SH-SY5Y (cell line): ENCODE results near the gene MRPS15.

Experiments
- GATA2 ChIP-seq: IDR thresholded peaks from 2 replicates; pipeline ENCODE4 v1.6.1; 2011; ENCODE audit warnings: mild to moderate bottlenecking, low read depth, low read length
- GATA3 ChIP-seq: IDR thresholded peaks from 2 replicates; pipeline ENCODE4 v1.6.1; 2011; ENCODE audit warnings: low read depth, mild to moderate bottlenecking, low read length, moderate library complexity

The MRPS15 gene

DNA sequence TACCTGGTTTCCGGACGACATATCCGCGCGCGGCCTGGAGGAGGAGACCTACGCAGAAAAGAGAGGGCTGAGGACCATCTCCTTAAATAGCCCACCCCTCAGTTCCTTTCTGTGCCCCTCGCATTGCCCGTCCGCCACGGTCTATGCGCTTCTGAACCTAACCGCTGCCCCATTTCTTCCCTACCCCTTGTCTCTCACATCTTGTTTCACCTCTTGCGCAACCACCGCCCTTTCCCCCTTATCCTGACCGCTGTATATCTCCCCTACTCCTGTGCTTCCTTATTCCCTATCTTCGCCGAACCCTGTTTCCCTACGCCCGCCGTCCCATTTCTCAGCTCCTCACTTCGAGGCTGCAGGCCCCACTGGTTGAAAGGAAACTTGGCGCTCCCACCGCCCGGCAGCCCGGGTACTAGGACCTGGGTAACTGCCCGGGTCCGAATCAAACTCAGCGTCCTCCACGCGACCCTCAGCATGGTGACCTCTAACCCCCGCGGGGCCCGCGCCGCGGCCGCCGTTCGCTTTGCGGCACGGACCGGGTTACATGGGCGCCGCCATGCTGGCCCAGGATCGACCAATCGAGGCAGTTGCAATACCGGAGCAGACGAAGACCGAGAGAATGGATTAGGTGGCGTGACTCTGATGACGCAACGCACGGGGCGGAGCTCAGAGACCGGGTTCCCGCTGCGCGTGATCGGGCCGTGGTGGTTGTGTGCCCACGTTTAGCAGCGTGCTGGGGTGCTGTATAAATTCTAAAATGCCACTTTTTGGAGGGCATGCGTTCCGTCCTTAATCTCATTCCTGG lies at the start of gene MRPS15:
MRPS15 (minus strand) TSS at position 582 of the 802 bp plus-strand sequence; CDS start at position 473, 109 bp downstream.
- TF ChIP-seq GATA3 (no peak), GATA2 (no peak)

DNA sequence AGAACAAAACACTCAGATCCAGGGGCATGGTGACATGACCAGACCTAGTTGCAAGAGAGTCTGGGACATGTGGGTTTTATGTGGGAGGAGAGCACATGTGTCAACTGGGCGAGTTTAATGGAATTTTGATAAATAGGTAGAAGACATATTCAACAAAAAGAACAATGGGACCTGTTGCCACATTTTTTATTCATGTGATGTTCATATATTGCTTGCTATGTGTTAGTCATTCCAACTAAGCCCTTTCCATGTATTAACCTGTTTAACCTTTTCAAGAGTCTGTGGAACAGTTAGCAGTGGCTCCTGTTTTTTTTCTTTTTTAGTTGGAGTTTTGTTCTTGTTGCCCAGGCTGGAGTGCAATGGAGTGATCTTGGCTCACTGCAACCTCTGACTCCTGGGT lies 48.7 kb upstream of the MRPS15 start:
- TF ChIP-seq GATA3, result no peak
- TF ChIP-seq GATA2, result no peak

GRCh38 chr1:36511804-36512798 lies 47.9 kb upstream of the MRPS15 start:
- no peak for TF ChIP-seq GATA2
- no peak for TF ChIP-seq GATA3

DNA sequence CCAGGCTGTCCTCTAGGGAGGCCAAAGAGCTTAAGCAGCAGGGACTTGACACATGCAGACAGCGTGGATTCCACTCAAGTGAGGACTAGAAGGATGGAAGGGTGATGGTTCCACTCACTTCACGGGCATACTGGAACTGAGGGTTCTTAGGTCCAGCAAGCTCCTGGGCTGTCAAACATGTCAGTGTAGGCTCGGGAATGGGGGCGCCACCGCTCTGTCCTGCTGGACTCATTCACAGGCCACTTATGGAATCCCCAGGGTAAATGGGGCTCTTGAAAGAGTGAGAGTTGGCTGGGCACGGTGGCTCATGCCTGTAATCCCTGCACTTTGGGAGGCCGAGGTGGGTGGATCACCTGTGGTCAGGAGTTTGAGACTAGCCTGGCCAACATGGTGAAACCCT lies 46.2 kb upstream of the MRPS15 start:
- TF ChIP-seq GATA3 (no peak), GATA2 (no peak)

GRCh38 chr1:36508257-36508656 lies 44.1 kb upstream of the MRPS15 start:
- no peak for TF ChIP-seq GATA2
- TF ChIP-seq GATA3, result no peak

GRCh38 chr1:36506276-36506920 lies 42.2 kb upstream of the MRPS15 start:
- no peak for TF ChIP-seq GATA3
- peak; percentile 18; the same call in 1 of the 2 replicates for TF ChIP-seq GATA2

- TF ChIP-seq GATA2, result no peak
- no peak for TF ChIP-seq GATA3
These were observed 39.5 kb upstream of the MRPS15 start for GRCh38 chr1:36503733-36504132.

- TF ChIP-seq GATA3 (no peak), GATA2 (no peak)
These were observed 39.0 kb upstream of the MRPS15 start for GRCh38 chr1:36503159-36503558.

DNA sequence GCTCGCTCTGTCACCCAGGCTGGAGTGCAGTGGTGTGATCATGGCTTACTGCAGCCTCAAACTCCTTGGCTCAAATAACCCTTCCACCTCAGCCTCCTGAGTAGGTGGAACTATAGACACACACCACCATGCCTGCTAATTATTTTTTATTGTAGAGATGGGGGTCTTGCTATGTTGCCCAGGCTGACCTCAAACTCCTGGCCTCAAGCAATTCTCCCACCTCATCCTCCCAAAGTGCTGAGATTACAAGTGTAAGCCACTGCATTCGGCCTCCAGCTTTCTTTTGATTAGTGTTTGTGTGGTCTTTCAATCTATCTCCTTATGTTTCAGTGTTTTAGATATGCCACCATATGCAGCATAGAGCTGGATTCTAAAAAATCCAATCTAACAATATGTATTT lies 38.4 kb upstream of the MRPS15 start:
- TF ChIP-seq GATA3 (no peak), GATA2 (no peak)

GRCh38 chr1:36497207-36497606 lies 33.0 kb upstream of the MRPS15 start:
- no peak for TF ChIP-seq GATA3
- TF ChIP-seq GATA2, result no peak

DNA sequence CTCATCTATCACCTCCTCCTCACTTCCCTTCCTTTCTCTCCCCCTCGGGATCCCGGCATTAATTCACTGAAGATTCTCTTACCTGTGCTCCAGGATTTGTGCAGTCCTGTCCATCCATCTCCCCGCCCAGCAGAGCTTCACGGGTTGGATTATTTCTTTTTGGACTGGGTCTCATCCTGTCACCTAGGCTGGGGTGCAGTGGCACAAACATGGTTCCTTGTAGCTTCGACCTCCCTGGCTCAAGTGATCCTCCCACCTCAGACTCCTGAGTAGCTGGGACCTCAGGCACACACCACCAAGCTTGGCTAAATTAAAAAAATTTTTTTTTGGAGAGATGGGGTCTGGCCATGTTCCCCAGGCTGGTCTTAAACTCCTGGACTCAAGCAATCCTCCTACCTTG lies 30.8 kb upstream of the MRPS15 start:
- TF ChIP-seq GATA2 (no peak), GATA3 (no peak)

DNA sequence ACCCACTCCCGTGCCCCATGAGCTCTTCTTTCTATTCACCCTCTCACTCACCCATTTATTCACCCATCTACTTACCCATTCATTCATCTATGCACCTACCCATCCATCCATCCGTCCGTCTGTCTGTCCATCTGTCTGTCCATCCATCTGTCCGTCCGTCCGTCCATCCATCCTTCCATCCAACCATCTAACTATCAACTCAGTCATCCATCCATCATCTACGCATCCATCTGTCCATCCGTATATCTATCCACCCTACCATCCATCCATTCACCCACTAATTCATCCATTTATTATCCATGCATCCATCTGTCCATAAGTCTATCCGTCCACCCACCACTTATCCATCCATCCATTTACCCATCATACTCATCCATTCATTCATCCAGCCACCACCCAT lies 29.3 kb upstream of the MRPS15 start:
- TF ChIP-seq GATA2 (no peak), GATA3 (no peak)

DNA sequence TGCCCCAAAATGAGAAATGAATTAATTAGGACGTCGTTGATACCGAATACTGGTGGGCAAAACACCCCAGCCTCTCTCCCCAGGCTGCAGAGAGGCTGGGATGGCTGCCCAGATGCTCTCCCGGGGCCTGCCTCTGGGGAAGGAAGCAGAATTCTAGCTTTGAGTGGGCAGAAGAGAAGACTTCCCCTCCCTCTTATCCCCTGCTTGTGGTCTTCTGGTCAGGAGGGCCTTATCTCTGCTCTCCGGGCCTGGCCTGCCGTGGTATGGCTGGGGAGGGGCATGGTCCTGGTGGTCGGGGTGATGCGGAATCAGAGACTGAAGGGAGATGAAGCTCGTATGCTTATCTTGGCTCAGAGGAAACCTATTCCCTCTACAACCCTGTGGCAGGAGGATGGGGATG lies 28.3 kb upstream of the MRPS15 start:
- no peak for TF ChIP-seq GATA2
- no peak for TF ChIP-seq GATA3

DNA sequence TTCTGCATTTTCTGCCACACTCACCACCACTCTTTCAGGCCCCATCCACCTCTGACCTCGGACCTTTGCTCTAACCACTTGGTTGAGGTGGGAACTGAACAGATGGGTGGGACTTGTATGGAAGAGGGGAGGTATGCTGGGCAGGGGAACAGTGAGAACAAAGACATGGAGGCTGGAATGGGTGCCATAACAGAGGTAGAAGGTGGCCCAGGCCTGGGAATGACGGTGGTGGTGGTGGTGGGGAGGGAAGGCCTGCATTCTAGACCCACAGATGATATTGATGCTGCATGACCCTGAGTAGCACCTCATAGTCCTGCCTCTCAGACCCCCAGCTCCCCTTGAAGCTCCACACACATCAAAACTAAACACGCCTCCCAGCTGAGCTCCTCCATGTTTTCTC lies 23.7 kb upstream of the MRPS15 start:
- TF ChIP-seq GATA3 (no peak), GATA2 (no peak)
